GM12878 (cell line): ENCODE data around the gene ANP32A. TPM values are rescaled to one million over a fixed set of nuclear protein-coding genes. Genes with fewer than 3 reads are reported as not detected.

Experiments
- ATAC-seq: fragments of 200-7000 bp; cut with Tn5 transposase; 3 replicates; pipeline ENCODE4 v1.9.1; 2020; ENCODE audit warnings: mild to moderate bottlenecking, moderate library complexity
- BruUV-seq: library from RNA; stranded (reverse); fragments of 400-500 nt; replicated peaks from 2 replicates; lab custom pipeline; 2021; lab: Mats Ljungman, UMichigan
- CTCF ChIA-PET: fragments of 300-600 bp; sonication (Branson Sonifier 250); formaldehyde crosslinking; extraction: SDS; loops from one replicate; lab custom pipeline; 2021; ENCODE audit warnings: inconsistent platforms; lab: Yijun Ruan, JAX
- POLR2A ChIA-PET: fragments of 350-600 bp; formaldehyde crosslinking; extraction: SDS; loops from one replicate; lab custom pipeline; 2021; ENCODE audit warnings: inconsistent platforms; lab: Charles Lee
- RAD21 ChIA-PET: fragments of 300-600 bp; sonication (Branson Sonifier 250); formaldehyde crosslinking; loops from one replicate; lab custom pipeline; 2023; ENCODE audit warnings: antibody characterized with exemption; ENCODE audit not compliant: unreplicated experiment; lab: Charles Lee
- SMC1A ChIA-PET: fragments of 300-600 bp; sonication (Branson Sonifier 250); formaldehyde crosslinking; loops from one replicate; lab custom pipeline; 2023; ENCODE audit not compliant: unreplicated experiment, uncharacterized antibody; lab: Charles Lee
- DNase-seq: peaks from one replicate; pipeline ENCODE4 v3.0.0-alpha.2; 2011; ENCODE audit warnings: low read depth, low spot score
- FAIRE-seq: peaks from 3 replicates; lab custom pipeline; 2011; peaks lifted over from hg19 to GRCh38; lab: Jason Lieb, UNC
- H2AFZ ChIP-seq: 2 replicates; pipeline ENCODE4 v1.6.0; 2011; ENCODE audit warnings: low read depth, low read length, control low read depth; ENCODE audit not compliant: control insufficient read depth
- H3K27ac ChIP-seq: 2 replicates; pipeline ENCODE4 v1.5.1; 2011; ENCODE audit warnings: control low read depth; ENCODE audit not compliant: control insufficient read depth, insufficient read depth
- H3K27me3 ChIP-seq, 2 experiments: replicated peaks in 1 of 2; 2 replicates each; pipeline versions ENCODE4 v1.6.0 to v1.6.1; 2011; ENCODE audit warnings: low read length in 1 of 2; ENCODE audit not compliant: control insufficient read depth in 2 of 2, insufficient read depth in 2 of 2
- H3K36me3 ChIP-seq, 2 experiments: 2 replicates each; pipeline ENCODE4 v1.5.1; 2011; ENCODE audit warnings: low read length in 1 of 2; ENCODE audit not compliant: control insufficient read depth in 2 of 2, insufficient read depth in 2 of 2
- H3K4me1 ChIP-seq: 2 replicates; pipeline ENCODE4 v1.6.1; 2011; ENCODE audit warnings: mild to moderate bottlenecking, low read length, moderate library complexity, mixed read lengths; ENCODE audit not compliant: control insufficient read depth, insufficient read depth
- H3K4me2 ChIP-seq: 2 replicates; pipeline ENCODE4 v1.6.0; 2011; ENCODE audit warnings: control low read depth; ENCODE audit not compliant: control insufficient read depth, insufficient read depth
- H3K4me3 ChIP-seq: fragments of 200-600 bp; sonication (generic); 2 replicates; pipeline ENCODE4 v1.5.1; 2016
- H3K79me2 ChIP-seq: 2 replicates; pipeline ENCODE4 v1.6.0; 2011; ENCODE audit warnings: low read length; ENCODE audit not compliant: control insufficient read depth, insufficient read depth
- H3K9ac ChIP-seq: 2 replicates; pipeline ENCODE4 v1.8.0; 2011; ENCODE audit warnings: low read length, control low read depth, mixed read lengths; ENCODE audit not compliant: control insufficient read depth, insufficient read depth
- H3K9me3 ChIP-seq: replicated peaks from 3 replicates; pipeline ENCODE4 v1.5.1; 2011; ENCODE audit warnings: mild to moderate bottlenecking, low read length; ENCODE audit not compliant: control insufficient read depth, insufficient read depth
- H4K20me1 ChIP-seq: 2 replicates; pipeline ENCODE4 v1.6.0; 2011; ENCODE audit not compliant: control insufficient read depth, insufficient read depth
- ASH2L ChIP-seq: fragments of 300-600, 200-600 bp; sonication (generic); IDR thresholded peaks from 2 replicates; pipeline ENCODE4 v1.6.1; 2017; ENCODE audit warnings: low read depth, mild to moderate bottlenecking, borderline replicate concordance
- EP300 ChIP-seq, 2 experiments: fragments of 150-350 bp in 1 of 2; IDR thresholded peaks; 2 replicates each; pipeline ENCODE4 v1.6.1; 2011 to 2012; ENCODE audit warnings: low read depth in 2 of 2, low read length in 2 of 2, borderline replicate concordance in 1 of 2, improper control_type of control experiment in 1 of 2, inconsistent platforms in 1 of 2; ENCODE audit not compliant: control insufficient read depth in 1 of 2
- GATAD2B ChIP-seq: fragments of 450-650 bp; conservative IDR thresholded peaks from 2 replicates; pipeline ENCODE4 v1.6.1; 2017; ENCODE audit warnings: low read depth, mild to moderate bottlenecking, moderate library complexity
- IKZF1 ChIP-seq: fragments of 450-650 bp; conservative IDR thresholded peaks from 2 replicates; pipeline ENCODE4 v1.6.1; 2017; ENCODE audit warnings: antibody characterized with exemption, mild to moderate bottlenecking
- IRF4 ChIP-seq: IDR thresholded peaks from 2 replicates; pipeline ENCODE4 v1.6.1; 2011; ENCODE audit warnings: low read depth, low read length
- KLF5 ChIP-seq: fragments of 450-650 bp; IDR thresholded peaks from 2 replicates; pipeline ENCODE4 v1.6.1; 2014; ENCODE audit warnings: mild to moderate bottlenecking; ENCODE audit not compliant: partially characterized antibody
- MEF2A ChIP-seq: IDR thresholded peaks from 2 replicates; pipeline ENCODE4 v1.6.1; 2011; ENCODE audit warnings: low read depth, mild to moderate bottlenecking, low read length, moderate library complexity; ENCODE audit not compliant: insufficient read depth
- POLR2AphosphoS2 ChIP-seq: IDR thresholded peaks from 2 replicates; pipeline ENCODE4 v1.6.1; 2011; ENCODE audit warnings: low read depth, mild to moderate bottlenecking, low read length, improper control_type of control experiment, moderate library complexity
- POLR2AphosphoS5 ChIP-seq: IDR thresholded peaks from 2 replicates; pipeline ENCODE4 v1.6.1; 2011; ENCODE audit warnings: mild to moderate bottlenecking, low read length, inconsistent platforms
- RCOR1 ChIP-seq: conservative IDR thresholded peaks from 2 replicates; pipeline ENCODE4 v1.6.1; 2012; ENCODE audit warnings: low read depth, low read length, improper control_type of control experiment
- SMC3 ChIP-seq: IDR thresholded peaks from 2 replicates; pipeline ENCODE4 v1.6.1; 2011; ENCODE audit warnings: low read length, improper control_type of control experiment, borderline replicate concordance
- SREBF1 ChIP-seq: IDR thresholded peaks from 2 replicates; pipeline ENCODE4 v1.6.1; 2012; ENCODE audit warnings: mild to moderate bottlenecking, low read length
- TARDBP ChIP-seq: IDR thresholded peaks from 2 replicates; pipeline ENCODE4 v1.6.1; 2016; ENCODE audit warnings: borderline replicate concordance
- TCF12 ChIP-seq: IDR thresholded peaks from 2 replicates; pipeline ENCODE4 v1.6.1; 2011; ENCODE audit warnings: low read depth, mild to moderate bottlenecking, low read length
- WRNIP1 ChIP-seq: IDR thresholded peaks from 2 replicates; pipeline ENCODE4 v1.6.1; 2011; ENCODE audit warnings: low read depth, low read length, improper control_type of control experiment, borderline replicate concordance
- ZNF207 ChIP-seq: fragments of 450-650 bp; IDR thresholded peaks from 2 replicates; pipeline ENCODE4 v1.6.1; 2014; ENCODE audit warnings: antibody characterized with exemption, mild to moderate bottlenecking, borderline replicate concordance
- WGBS: methylation state at CpG from one replicate; pipeline ENCODE4 v1.1.6; 2016; ENCODE audit warnings: low lambda C conversion rate; ENCODE audit not compliant: insufficient replicate concordance, insufficient coverage; ENCODE audit errors: missing lambda C conversion rate; 5-methylcytosine and 5-hydroxymethylcytosine counted together
- in situ Hi-C: fragments of 300-500 bp; cut with MboI; formaldehyde crosslinking; loops from 9 replicates; pipeline ENCODE4 v1.14.3; 2018; ENCODE audit warnings: mixed read lengths
- intact Hi-C: fragments of 100-400 bp; cut with micrococcal nuclease; formaldehyde crosslinking; loops from one replicate; pipeline ENCODE4 v1.14.2; 2022; ENCODE audit not compliant: unreplicated experiment
- polyA plus RNA-seq, 11 experiments: library from polyadenylated mRNA; depleted of rRNA in 4 of 11; unstranded in 6 of 11; stranded (reverse) in 5 of 11; fragments of >200 nt; fragmentation: Nextera tagmentation in 4 of 11; fragmentation: Illumina TruSeq in 1 of 11; extraction: Ambion mirVana in 4 of 11; extraction: Trizol in 1 of 11; gene quantifications; 1 replicate in 1 of 11; 2 replicates in 10 of 11; pipeline versions ENCODE4 v1.2.1 to v1.2.3, GENCODE V29; 2011 to 2016; ENCODE audit warnings: inconsistent platforms in 2 of 11, missing spikeins in 2 of 11, low read depth in 1 of 11
- total RNA-seq, 4 experiments: library from RNA; depleted of rRNA in 3 of 4; stranded (reverse); fragments of >200 nt in 3 of 4; fragmentation: Illumina TruSeq in 1 of 4; extraction: Trizol in 1 of 4; gene quantifications; 2 replicates each; pipeline versions ENCODE4 v1.2.1 to v1.2.3, GENCODE V29; 2013 to 2021
- TF ChIP-seq, protein P1 (sequence below): fragments of 450-650 bp; IDR thresholded peaks from 2 replicates; pipeline ENCODE4 v1.6.1; 2016; ENCODE audit warnings: mild to moderate bottlenecking
- TF ChIP-seq, protein P2 (sequence below): fragments of 450-650 bp; IDR thresholded peaks from 2 replicates; pipeline ENCODE4 v1.6.1; 2016; ENCODE audit warnings: mild to moderate bottlenecking
- TF ChIP-seq, protein P3 (sequence below): fragments of 450-650 bp; IDR thresholded peaks from 2 replicates; pipeline ENCODE4 v1.6.1; 2017; ENCODE audit warnings: borderline replicate concordance
- TF ChIP-seq, protein P4 (sequence below): IDR thresholded peaks from 2 replicates; pipeline ENCODE4 v1.6.1; 2012; ENCODE audit warnings: low read depth, low read length, improper control_type of control experiment

Gene ANP32A
- total and polyA plus RNA-seq, 10 of the 15 experiments (the other 5 are each of a cell fraction or from before 2014, with no cell fraction given), result 29.6 to 666 (median 234) TPM

DNA sequence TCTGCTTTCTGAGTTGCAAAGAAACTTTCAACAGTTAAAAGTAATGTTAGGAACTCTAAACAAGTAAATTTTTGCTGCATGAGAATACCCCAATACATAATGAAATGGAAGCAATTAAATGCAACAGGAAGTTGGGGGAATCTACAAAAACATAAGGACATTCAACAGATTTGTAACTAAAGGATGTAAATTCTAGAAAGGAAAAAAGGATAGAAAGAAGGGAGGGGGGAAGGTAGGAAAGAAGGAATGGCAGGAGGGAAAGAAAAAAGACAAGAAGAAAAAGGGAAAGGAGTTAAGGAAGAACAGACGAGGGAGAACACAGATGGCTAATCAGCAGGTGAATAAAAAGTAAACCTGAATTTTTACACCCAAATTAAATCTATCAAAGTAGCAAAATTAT is 22.3 kb upstream of the ANP32A start (continued):
- no peak for TF ChIP-seq EP300 (IDR thresholded peaks at IDR 0.05; ENCODE audit: borderline replicate concordance in 1 of 2, control insufficient read depth in 1 of 2, low read depth in 2 of 2, low read length in 2 of 2)
- TF ChIP-seq, protein P1, sequence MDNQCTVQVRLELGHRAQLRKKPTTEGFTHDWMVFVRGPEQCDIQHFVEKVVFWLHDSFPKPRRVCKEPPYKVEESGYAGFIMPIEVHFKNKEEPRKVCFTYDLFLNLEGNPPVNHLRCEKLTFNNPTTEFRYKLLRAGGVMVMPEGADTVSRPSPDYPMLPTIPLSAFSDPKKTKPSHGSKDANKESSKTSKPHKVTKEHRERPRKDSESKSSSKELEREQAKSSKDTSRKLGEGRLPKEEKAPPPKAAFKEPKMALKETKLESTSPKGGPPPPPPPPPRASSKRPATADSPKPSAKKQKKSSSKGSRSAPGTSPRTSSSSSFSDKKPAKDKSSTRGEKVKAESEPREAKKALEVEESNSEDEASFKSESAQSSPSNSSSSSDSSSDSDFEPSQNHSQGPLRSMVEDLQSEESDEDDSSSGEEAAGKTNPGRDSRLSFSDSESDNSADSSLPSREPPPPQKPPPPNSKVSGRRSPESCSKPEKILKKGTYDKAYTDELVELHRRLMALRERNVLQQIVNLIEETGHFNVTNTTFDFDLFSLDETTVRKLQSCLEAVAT, result no peak
- no peak for TF ChIP-seq TCF12
- no peak for TF ChIP-seq ASH2L
- TF ChIP-seq, protein P2, sequence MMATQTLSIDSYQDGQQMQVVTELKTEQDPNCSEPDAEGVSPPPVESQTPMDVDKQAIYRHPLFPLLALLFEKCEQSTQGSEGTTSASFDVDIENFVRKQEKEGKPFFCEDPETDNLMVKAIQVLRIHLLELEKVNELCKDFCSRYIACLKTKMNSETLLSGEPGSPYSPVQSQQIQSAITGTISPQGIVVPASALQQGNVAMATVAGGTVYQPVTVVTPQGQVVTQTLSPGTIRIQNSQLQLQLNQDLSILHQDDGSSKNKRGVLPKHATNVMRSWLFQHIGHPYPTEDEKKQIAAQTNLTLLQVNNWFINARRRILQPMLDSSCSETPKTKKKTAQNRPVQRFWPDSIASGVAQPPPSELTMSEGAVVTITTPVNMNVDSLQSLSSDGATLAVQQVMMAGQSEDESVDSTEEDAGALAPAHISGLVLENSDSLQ, result no peak
- TF ChIP-seq, protein P3, sequence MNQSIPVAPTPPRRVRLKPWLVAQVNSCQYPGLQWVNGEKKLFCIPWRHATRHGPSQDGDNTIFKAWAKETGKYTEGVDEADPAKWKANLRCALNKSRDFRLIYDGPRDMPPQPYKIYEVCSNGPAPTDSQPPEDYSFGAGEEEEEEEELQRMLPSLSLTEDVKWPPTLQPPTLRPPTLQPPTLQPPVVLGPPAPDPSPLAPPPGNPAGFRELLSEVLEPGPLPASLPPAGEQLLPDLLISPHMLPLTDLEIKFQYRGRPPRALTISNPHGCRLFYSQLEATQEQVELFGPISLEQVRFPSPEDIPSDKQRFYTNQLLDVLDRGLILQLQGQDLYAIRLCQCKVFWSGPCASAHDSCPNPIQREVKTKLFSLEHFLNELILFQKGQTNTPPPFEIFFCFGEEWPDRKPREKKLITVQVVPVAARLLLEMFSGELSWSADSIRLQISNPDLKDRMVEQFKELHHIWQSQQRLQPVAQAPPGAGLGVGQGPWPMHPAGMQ, result no peak
- no peak for TF ChIP-seq SMC3

DNA sequence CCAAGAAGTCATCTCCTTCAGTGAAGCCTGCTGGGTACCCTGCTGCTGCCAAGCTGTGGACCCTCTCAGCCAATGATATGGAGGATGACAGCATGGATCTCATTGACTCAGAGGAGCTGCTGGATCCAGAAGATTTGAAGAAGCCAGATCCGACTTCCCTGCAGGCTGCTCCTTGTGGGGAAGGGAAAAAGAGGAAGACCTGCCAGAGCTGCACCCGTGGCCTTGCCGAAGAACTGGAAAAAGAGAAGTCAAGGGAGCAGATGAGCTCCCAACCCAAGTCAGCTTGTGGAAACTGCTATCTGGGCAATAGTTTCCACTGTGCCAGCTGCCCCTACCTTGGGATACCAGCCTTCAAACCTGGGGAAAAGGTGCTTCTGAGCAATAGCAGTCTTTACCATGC is 13.7 kb upstream of the ANP32A start:
- WGBS, result 47% methylated on average over 3 of the region's 3 CpGs
- H3K4me3 ChIP-seq, result no peak overlapping the region
- no peak overlapping the region for H3K27ac ChIP-seq
- FAIRE-seq, result no peak
- ATAC-seq, result no peak
- intact Hi-C loops, result no loop called here
- no peak for DNase-seq
- H3K4me1 ChIP-seq, result no peaks in the 10 kb centered on the region; the same call in 1 of the 2 replicates
- H3K9ac ChIP-seq, result no peak overlapping the region
- H2AFZ ChIP-seq, result no peak overlapping the region
- H3K9me3 ChIP-seq, result peaks cover 2% of the 10 kb centered on the region; the same call in 1 of the 3 replicates
- no peaks in the 10 kb centered on the region for H3K27me3 ChIP-seq
- no peaks in the 10 kb centered on the region for H3K79me2 ChIP-seq
- in situ Hi-C loops, result no loop called here
- no peaks in the 10 kb centered on the region for H4K20me1 ChIP-seq
- no peaks in the 10 kb centered on the region for H3K36me3 ChIP-seq
- BruUV-seq, result no TSS peak
- CTCF ChIA-PET, result interaction anchor here (8.2 kb wide), 1 partner anchor 53 kb away, joined by 124 read pairs; no protein-coding TSS in a partner anchor
- RAD21 ChIA-PET, result interaction anchor here (0.6 to 0.7 kb wide), 3 partner anchors 14 to 259 kb away, joined by 3 read pairs; no protein-coding TSS in a partner anchor
- POLR2A ChIA-PET, result interaction anchor here (0.7 to 1.1 kb wide), 2 partner anchors 69 to 159 kb away, joined by 4 read pairs; no protein-coding TSS in a partner anchor
- SMC1A ChIA-PET, result interaction anchor here (1.1 to 1.4 kb wide), 3 partner anchors 41 to 161 kb away, joined by 3 read pairs; no protein-coding TSS in a partner anchor
- no peak overlapping the region for H3K4me2 ChIP-seq
- TF ChIP-seq POLR2AphosphoS2, result no peak
- no peak for TF ChIP-seq ZNF207
- no peak for TF ChIP-seq MEF2A
- no peak for TF ChIP-seq SREBF1
- TF ChIP-seq POLR2AphosphoS5, result no peak
- no peak for TF ChIP-seq RCOR1
- no peak for TF ChIP-seq WRNIP1
- TF ChIP-seq KLF5, result no peak
- no peak for TF ChIP-seq GATAD2B
- TF ChIP-seq IKZF1, result no peak
- no peak for TF ChIP-seq IRF4
- no peak for TF ChIP-seq TARDBP
- TF ChIP-seq, protein P4, sequence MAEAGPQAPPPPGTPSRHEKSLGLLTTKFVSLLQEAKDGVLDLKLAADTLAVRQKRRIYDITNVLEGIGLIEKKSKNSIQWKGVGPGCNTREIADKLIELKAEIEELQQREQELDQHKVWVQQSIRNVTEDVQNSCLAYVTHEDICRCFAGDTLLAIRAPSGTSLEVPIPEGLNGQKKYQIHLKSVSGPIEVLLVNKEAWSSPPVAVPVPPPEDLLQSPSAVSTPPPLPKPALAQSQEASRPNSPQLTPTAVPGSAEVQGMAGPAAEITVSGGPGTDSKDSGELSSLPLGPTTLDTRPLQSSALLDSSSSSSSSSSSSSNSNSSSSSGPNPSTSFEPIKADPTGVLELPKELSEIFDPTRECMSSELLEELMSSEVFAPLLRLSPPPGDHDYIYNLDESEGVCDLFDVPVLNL, result no peak
